GM12878 (cell line): ENCODE measurements around the gene KATNB1.
"Not testable (repeated sequence)": the region's sequence is repeated elsewhere in the genome, so short reads cannot be mapped to it uniquely, and the experiment has no call there.

ENCODE experiments used
- CHD4 ChIP-seq: fragments of 200-600 bp; sonication (generic); IDR thresholded peaks from 2 replicates; pipeline ENCODE4 v1.6.1; 2016; ENCODE audit warnings: mild to moderate bottlenecking
- EGR1 ChIP-seq, 2 experiments: IDR thresholded peaks; 1 replicate in 1 of 2; 2 replicates in 1 of 2; pipeline ENCODE4 v1.6.1; 2011 to 2012; ENCODE audit warnings: low read depth in 2 of 2, low read length in 2 of 2, borderline replicate concordance in 1 of 2, mild to moderate bottlenecking in 1 of 2, moderate library complexity in 1 of 2
- EZH2 ChIP-seq: IDR thresholded peaks from 2 replicates; pipeline ENCODE4 v1.6.1; 2012; ENCODE audit warnings: low read depth, mild to moderate bottlenecking, control low read depth, inconsistent platforms, low read length, borderline replicate concordance; ENCODE audit not compliant: control insufficient read depth
- RBBP5 ChIP-seq: fragments of 200-600 bp; sonication (generic); conservative IDR thresholded peaks from 2 replicates; pipeline ENCODE4 v1.6.1; 2016
- RCOR1 ChIP-seq: conservative IDR thresholded peaks from 2 replicates; pipeline ENCODE4 v1.6.1; 2012; ENCODE audit warnings: low read depth, low read length, improper control_type of control experiment
- TF ChIP-seq, protein P1 (sequence below): fragments of 450-650 bp; IDR thresholded peaks from 2 replicates; pipeline ENCODE4 v1.6.1; 2017; ENCODE audit warnings: mild to moderate bottlenecking, moderate library complexity
- TF ChIP-seq, protein P2 (sequence below), 3 experiments: IDR thresholded peaks in 2 of 3; conservative IDR thresholded peaks in 1 of 3; 2 replicates each; pipeline ENCODE4 v1.5.1; 2011; ENCODE audit warnings: low read depth in 3 of 3, low read length in 3 of 3, mild to moderate bottlenecking in 3 of 3, control low read depth in 2 of 3, moderate library complexity in 2 of 3, inconsistent platforms in 1 of 3, mixed read lengths in 1 of 3; ENCODE audit not compliant: control insufficient read depth in 2 of 3, insufficient read depth in 1 of 3; ENCODE audit errors: extremely low read depth in 1 of 3
- TF ChIP-seq, protein P3 (sequence below): fragments of 450-650 bp; formaldehyde crosslinking; IDR thresholded peaks from 2 replicates; pipeline ENCODE4 v1.5.0; 2022; ENCODE audit warnings: mild to moderate bottlenecking, missing genetic modification characterization

DNA sequence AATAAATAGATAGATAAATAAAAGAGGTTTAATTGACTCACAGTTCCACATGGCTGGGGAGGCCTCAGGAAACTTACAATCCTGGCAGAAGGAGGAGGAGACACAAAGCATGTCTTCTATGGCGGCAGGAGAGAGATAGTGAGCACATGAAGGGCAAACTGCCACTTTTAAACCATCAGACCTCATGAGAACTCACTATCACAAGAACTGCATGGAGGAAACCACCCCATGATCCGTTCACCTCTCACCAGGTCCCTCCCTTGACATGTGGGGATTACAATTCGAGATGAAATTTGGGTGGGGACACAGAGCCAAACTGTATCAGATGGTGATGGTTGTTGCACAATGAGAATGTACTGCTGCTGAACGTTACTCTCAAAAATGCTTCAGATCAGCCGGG is 44.3 kb downstream of the KATNB1 start:
- TF ChIP-seq EZH2; RBBP5; EGR1 (IDR thresholded peaks at IDR 0.05; ENCODE audit: borderline replicate concordance in 1 of 2, low read depth in 2 of 2, low read length in 2 of 2); CHD4; RCOR1: not testable (repeated sequence)
- TF ChIP-seq, protein P1, sequence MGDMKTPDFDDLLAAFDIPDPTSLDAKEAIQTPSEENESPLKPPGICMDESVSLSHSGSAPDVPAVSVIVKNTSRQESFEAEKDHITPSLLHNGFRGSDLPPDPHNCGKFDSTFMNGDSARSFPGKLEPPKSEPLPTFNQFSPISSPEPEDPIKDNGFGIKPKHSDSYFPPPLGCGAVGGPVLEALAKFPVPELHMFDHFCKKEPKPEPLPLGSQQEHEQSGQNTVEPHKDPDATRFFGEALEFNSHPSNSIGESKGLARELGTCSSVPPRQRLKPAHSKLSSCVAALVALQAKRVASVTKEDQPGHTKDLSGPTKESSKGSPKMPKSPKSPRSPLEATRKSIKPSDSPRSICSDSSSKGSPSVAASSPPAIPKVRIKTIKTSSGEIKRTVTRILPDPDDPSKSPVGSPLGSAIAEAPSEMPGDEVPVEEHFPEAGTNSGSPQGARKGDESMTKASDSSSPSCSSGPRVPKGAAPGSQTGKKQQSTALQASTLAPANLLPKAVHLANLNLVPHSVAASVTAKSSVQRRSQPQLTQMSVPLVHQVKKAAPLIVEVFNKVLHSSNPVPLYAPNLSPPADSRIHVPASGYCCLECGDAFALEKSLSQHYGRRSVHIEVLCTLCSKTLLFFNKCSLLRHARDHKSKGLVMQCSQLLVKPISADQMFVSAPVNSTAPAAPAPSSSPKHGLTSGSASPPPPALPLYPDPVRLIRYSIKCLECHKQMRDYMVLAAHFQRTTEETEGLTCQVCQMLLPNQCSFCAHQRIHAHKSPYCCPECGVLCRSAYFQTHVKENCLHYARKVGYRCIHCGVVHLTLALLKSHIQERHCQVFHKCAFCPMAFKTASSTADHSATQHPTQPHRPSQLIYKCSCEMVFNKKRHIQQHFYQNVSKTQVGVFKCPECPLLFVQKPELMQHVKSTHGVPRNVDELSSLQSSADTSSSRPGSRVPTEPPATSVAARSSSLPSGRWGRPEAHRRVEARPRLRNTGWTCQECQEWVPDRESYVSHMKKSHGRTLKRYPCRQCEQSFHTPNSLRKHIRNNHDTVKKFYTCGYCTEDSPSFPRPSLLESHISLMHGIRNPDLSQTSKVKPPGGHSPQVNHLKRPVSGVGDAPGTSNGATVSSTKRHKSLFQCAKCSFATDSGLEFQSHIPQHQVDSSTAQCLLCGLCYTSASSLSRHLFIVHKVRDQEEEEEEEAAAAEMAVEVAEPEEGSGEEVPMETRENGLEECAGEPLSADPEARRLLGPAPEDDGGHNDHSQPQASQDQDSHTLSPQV, result not testable (repeated sequence)
- TF ChIP-seq, protein P2, sequence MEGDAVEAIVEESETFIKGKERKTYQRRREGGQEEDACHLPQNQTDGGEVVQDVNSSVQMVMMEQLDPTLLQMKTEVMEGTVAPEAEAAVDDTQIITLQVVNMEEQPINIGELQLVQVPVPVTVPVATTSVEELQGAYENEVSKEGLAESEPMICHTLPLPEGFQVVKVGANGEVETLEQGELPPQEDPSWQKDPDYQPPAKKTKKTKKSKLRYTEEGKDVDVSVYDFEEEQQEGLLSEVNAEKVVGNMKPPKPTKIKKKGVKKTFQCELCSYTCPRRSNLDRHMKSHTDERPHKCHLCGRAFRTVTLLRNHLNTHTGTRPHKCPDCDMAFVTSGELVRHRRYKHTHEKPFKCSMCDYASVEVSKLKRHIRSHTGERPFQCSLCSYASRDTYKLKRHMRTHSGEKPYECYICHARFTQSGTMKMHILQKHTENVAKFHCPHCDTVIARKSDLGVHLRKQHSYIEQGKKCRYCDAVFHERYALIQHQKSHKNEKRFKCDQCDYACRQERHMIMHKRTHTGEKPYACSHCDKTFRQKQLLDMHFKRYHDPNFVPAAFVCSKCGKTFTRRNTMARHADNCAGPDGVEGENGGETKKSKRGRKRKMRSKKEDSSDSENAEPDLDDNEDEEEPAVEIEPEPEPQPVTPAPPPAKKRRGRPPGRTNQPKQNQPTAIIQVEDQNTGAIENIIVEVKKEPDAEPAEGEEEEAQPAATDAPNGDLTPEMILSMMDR (IDR thresholded peaks at IDR 0.05 in 2 of 3, conservative IDR thresholded peaks at IDR 0.05 in 1 of 3; ENCODE audit: control insufficient read depth in 2 of 3, extremely low read depth in 1 of 3, insufficient read depth in 1 of 3, low read depth in 3 of 3, low read length in 3 of 3), result not testable (repeated sequence)
- TF ChIP-seq, protein P3, sequence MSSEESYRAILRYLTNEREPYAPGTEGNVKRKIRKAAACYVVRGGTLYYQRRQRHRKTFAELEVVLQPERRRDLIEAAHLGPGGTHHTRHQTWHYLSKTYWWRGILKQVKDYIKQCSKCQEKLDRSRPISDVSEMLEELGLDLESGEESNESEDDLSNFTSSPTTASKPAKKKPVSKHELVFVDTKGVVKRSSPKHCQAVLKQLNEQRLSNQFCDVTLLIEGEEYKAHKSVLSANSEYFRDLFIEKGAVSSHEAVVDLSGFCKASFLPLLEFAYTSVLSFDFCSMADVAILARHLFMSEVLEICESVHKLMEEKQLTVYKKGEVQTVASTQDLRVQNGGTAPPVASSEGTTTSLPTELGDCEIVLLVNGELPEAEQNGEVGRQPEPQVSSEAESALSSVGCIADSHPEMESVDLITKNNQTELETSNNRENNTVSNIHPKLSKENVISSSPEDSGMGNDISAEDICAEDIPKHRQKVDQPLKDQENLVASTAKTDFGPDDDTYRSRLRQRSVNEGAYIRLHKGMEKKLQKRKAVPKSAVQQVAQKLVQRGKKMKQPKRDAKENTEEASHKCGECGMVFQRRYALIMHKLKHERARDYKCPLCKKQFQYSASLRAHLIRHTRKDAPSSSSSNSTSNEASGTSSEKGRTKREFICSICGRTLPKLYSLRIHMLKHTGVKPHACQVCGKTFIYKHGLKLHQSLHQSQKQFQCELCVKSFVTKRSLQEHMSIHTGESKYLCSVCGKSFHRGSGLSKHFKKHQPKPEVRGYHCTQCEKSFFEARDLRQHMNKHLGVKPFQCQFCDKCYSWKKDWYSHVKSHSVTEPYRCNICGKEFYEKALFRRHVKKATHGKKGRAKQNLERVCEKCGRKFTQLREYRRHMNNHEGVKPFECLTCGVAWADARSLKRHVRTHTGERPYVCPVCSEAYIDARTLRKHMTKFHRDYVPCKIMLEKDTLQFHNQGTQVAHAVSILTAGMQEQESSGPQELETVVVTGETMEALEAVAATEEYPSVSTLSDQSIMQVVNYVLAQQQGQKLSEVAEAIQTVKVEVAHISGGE, result not testable (repeated sequence)
